NT2/D1 (cell line): ENCODE results near the gene DPH7.
"Not testable (repeated sequence)": the region's sequence is repeated elsewhere in the genome, so short reads cannot be mapped to it uniquely, and the experiment has no call there.

ENCODE experiments used
- SUZ12 ChIP-seq: IDR thresholded peaks from 2 replicates; pipeline ENCODE4 v1.6.1; 2011; ENCODE audit not compliant: insufficient read length, insufficient read depth; ENCODE audit errors: extremely low read depth
- YY1 ChIP-seq: IDR thresholded peaks from 2 replicates; pipeline ENCODE4 v1.6.1; 2011; ENCODE audit not compliant: insufficient read length, insufficient read depth
- ZNF274 ChIP-seq: IDR thresholded peaks from 2 replicates; pipeline ENCODE4 v1.6.1; 2011; ENCODE audit warnings: mild to moderate bottlenecking, low read depth, low read length

DNA sequence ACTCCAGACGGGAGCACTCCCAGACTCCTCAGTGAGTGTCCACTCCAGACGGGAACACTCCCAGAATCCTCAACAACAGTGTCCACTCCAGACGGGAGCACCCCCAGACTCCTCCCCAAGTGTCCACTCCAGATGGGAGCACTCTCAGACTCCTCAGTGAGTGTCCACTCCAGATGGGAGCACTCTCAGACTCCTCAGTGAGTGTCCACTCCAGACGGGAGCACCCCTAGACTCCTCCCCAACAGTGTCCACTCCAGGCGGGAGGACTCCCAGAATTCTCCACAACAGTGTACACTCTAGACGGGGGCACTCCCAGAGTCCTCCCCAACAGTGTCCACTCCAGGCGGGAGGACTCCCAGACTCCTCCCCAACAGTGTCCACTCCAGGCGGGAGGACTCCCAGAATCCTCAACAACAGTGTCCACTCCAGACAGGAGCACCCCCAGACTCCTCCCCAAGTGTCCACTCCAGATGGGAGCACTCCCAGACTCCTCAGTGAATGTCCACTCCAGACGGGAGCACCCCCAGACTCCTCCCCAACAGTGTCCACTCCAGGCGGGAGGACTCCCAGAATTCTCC lies 45.7 kb downstream of the DPH7 start:
- not testable (repeated sequence) for TF ChIP-seq SUZ12, YY1, ZNF274
